ENCODE measurements around the gene CHKA. TPM values are rescaled to one million over a fixed set of nuclear protein-coding genes. Genes with fewer than 3 reads are reported as not detected.

CHKA gene
- total and polyA plus RNA-seq, 2 donors (not counting 3 experiments of a cell fraction or from before 2014, with no cell fraction given) = 21.4 to 25.1 TPM

DNA sequence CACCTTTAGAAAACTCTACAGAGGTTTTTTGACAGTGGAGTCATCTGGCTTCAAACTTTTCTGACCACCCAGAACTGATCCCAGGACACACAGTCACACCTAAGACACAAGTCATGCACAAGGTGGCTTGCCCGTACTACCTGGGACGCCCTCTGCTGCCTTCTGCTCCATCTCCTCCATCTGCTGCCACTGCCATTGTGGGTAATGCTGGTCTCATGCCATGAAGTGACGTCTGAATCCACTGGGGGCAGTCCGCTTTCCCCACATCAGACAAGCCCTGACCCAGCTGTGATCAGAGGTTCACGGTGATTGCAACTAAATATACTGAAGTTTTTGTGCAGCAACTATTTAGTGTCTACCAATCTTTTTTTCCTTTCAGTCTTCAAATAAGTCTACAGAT lies 96.1 kb downstream of the CHKA start:
- DNase-seq (ENCODE audit: low read depth, low spot score) = no peak
- Histone ChIP-seq H3K9me3 (replicated peaks; ENCODE audit: control insufficient read depth, insufficient read depth, low read length) (no peaks in the 10 kb centered on the region), H3K4me1 (ENCODE audit: control insufficient read depth, extremely low read depth, insufficient read depth, low read length) (peaks cover 3% of the 10 kb centered on the region), H3K27ac (ENCODE audit: insufficient read depth, low read depth, low read length) (no peak overlapping the region), H3K79me2 (ENCODE audit: control insufficient read depth, insufficient read depth, low read length) (no peaks in the 10 kb centered on the region), H3K9me1 (replicated peaks; ENCODE audit: control insufficient read depth, extremely low read depth, insufficient read depth, low read length) (no peaks in the 10 kb centered on the region), H4K20me1 (replicated peaks; ENCODE audit: control insufficient read depth, extremely low read depth, insufficient read depth, low read length) (no peaks in the 10 kb centered on the region), H2AFZ (ENCODE audit: low read depth, low read length) (no peak overlapping the region), H3K4me3 (replicated peaks in 1 of 3; ENCODE audit: insufficient read depth in 1 of 3, low read depth in 1 of 3, low read length in 3 of 3) (no peak overlapping the region), H3K27me3 (ENCODE audit: control insufficient read depth in 2 of 2, insufficient read depth in 2 of 2, low read length in 2 of 2) (no peaks in the 10 kb centered on the region), H3K4me2 (ENCODE audit: insufficient read depth, low read length) (no peak overlapping the region), H3K36me3 (ENCODE audit: control insufficient read depth in 2 of 2, extremely low read depth in 1 of 2, insufficient read depth in 2 of 2, low read length in 2 of 2) (no peaks in the 10 kb centered on the region), H3K9ac (replicated peaks; ENCODE audit: extremely low read depth, insufficient read depth, low read length) (no peak overlapping the region)
- no peak for FAIRE-seq
- intact Hi-C loops (cut with micrococcal nuclease) (no loop called here), dilution Hi-C loops (cut with MboI; ENCODE audit: extremely low pct_ligation_motif_present, low sequenced_read_pairs) (no loop called here)
- ChIA-PET POLR2A (no interaction called here), CTCF (no interaction called here)
- no peak for TF ChIP-seq FOS (IDR thresholded peaks at IDR 0.05; ENCODE audit: borderline replicate concordance, insufficient read depth, low read length)
- TF ChIP-seq, protein P1, sequence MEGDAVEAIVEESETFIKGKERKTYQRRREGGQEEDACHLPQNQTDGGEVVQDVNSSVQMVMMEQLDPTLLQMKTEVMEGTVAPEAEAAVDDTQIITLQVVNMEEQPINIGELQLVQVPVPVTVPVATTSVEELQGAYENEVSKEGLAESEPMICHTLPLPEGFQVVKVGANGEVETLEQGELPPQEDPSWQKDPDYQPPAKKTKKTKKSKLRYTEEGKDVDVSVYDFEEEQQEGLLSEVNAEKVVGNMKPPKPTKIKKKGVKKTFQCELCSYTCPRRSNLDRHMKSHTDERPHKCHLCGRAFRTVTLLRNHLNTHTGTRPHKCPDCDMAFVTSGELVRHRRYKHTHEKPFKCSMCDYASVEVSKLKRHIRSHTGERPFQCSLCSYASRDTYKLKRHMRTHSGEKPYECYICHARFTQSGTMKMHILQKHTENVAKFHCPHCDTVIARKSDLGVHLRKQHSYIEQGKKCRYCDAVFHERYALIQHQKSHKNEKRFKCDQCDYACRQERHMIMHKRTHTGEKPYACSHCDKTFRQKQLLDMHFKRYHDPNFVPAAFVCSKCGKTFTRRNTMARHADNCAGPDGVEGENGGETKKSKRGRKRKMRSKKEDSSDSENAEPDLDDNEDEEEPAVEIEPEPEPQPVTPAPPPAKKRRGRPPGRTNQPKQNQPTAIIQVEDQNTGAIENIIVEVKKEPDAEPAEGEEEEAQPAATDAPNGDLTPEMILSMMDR (IDR thresholded peaks at IDR 0.05; ENCODE audit: extremely low read depth in 1 of 2, insufficient read depth in 1 of 2, low read depth in 1 of 2, low read length in 2 of 2) = peak in 1 of 2 donors; percentile 2
- TF ChIP-seq MAX (IDR thresholded peaks at IDR 0.05; ENCODE audit: insufficient read depth, insufficient read length) = no peak
- BruUV-seq (replicated peaks) = no TSS peak

DNA sequence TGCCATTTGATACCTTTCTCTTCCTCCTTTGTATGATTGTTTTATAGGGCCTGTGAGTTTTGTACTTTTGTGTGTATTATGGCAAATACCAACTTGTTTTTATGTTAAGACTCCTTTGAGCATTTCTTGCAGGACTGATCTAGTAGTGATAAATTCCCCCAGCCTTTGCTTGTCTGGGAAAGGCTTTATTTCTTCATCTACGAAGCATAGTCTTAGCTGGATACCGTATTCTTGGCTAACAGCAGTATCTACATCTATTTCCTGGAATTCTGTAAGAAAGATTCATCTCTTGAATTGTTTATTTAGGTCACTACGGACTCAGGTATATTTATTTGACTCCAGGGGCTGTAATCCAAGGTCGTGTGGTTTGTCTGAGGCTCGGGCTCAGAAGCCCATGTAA lies 96.7 kb downstream of the CHKA start:
- CTCF ChIA-PET = no interaction called here
- no peak for DNase-seq (ENCODE audit: low read depth, low spot score)
- H3K27me3 ChIP-seq (ENCODE audit: control insufficient read depth in 2 of 2, insufficient read depth in 2 of 2, low read length in 2 of 2) = no peaks in the 10 kb centered on the region
- peaks cover 3% of the 10 kb centered on the region for H3K4me1 ChIP-seq (ENCODE audit: control insufficient read depth, extremely low read depth, insufficient read depth, low read length)
- H4K20me1 ChIP-seq (replicated peaks; ENCODE audit: control insufficient read depth, extremely low read depth, insufficient read depth, low read length) = no peaks in the 10 kb centered on the region
- TF ChIP-seq JUN (IDR thresholded peaks at IDR 0.05; ENCODE audit: borderline replicate concordance, insufficient read depth, insufficient read length, low read depth) (no peak), MAX (IDR thresholded peaks at IDR 0.05; ENCODE audit: insufficient read depth, insufficient read length) (no peak), POLR2A (IDR thresholded peaks at IDR 0.05; ENCODE audit: low read depth, low read length) (no peak), GATA2 (IDR thresholded peaks at IDR 0.05; ENCODE audit: insufficient read depth, insufficient read length, low read depth, low read length) (no peak)
- H3K9me1 ChIP-seq (replicated peaks; ENCODE audit: control insufficient read depth, extremely low read depth, insufficient read depth, low read length) = no peaks in the 10 kb centered on the region
- H3K79me2 ChIP-seq (ENCODE audit: control insufficient read depth, insufficient read depth, low read length) = no peaks in the 10 kb centered on the region
- no peaks in the 10 kb centered on the region for H3K9me3 ChIP-seq (replicated peaks; ENCODE audit: control insufficient read depth, insufficient read depth, low read length)
- H3K36me3 ChIP-seq (ENCODE audit: control insufficient read depth in 2 of 2, extremely low read depth in 1 of 2, insufficient read depth in 2 of 2, low read length in 2 of 2) = no peaks in the 10 kb centered on the region
- no peak overlapping the region for H2AFZ ChIP-seq (ENCODE audit: low read depth, low read length)
- no TSS peak for BruUV-seq (replicated peaks)
- no peak for FAIRE-seq
- dilution Hi-C loops (cut with MboI; ENCODE audit: extremely low pct_ligation_motif_present, low sequenced_read_pairs) = no loop called here
- H3K4me3 ChIP-seq (replicated peaks in 1 of 3; ENCODE audit: insufficient read depth in 1 of 3, low read depth in 1 of 3, low read length in 3 of 3) = no peak overlapping the region
- POLR2A ChIA-PET = no interaction called here
- intact Hi-C loops (cut with micrococcal nuclease) = no loop called here
- H3K27ac ChIP-seq (ENCODE audit: insufficient read depth, low read depth, low read length) = no peak overlapping the region
- no peak overlapping the region for H3K4me2 ChIP-seq (ENCODE audit: insufficient read depth, low read length)
- H3K9ac ChIP-seq (replicated peaks; ENCODE audit: extremely low read depth, insufficient read depth, low read length) = no peak overlapping the region

Measured in endothelial cell of umbilical vein (primary cell).